Measurements from ENCODE around the gene PTPRR.

DNA sequence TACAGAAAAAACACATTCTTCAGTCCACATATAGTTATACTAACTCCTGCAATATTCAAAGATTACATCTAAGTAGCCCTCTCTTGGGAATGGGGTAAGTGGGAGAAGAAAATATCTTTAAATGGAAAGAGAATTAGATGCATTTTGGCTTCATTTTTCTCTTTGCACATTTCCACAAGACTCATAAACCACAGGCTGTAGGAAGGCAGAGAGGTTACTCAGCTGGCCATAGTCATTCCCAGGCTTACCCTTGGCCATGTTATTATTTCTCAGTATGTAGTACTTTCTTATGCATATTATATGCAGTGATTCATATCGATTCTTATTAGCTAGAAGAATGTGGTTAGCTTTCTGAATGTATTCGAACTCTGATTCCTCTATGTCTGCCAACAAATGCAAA lies 92.2 kb downstream of the PTPRR start:
- TF ChIP-seq POLR2A (IDR thresholded peaks at IDR 0.05) (no peak), EP300 (IDR thresholded peaks at IDR 0.05) (no peak)

Data from ovary (tissue), 1 donor.